ENCODE measurements around the gene SPINK1.
"Not testable (repeated sequence)": the region's sequence is repeated elsewhere in the genome, so short reads cannot be mapped to it uniquely, and the experiment has no call there.

SPINK1 gene

DNA sequence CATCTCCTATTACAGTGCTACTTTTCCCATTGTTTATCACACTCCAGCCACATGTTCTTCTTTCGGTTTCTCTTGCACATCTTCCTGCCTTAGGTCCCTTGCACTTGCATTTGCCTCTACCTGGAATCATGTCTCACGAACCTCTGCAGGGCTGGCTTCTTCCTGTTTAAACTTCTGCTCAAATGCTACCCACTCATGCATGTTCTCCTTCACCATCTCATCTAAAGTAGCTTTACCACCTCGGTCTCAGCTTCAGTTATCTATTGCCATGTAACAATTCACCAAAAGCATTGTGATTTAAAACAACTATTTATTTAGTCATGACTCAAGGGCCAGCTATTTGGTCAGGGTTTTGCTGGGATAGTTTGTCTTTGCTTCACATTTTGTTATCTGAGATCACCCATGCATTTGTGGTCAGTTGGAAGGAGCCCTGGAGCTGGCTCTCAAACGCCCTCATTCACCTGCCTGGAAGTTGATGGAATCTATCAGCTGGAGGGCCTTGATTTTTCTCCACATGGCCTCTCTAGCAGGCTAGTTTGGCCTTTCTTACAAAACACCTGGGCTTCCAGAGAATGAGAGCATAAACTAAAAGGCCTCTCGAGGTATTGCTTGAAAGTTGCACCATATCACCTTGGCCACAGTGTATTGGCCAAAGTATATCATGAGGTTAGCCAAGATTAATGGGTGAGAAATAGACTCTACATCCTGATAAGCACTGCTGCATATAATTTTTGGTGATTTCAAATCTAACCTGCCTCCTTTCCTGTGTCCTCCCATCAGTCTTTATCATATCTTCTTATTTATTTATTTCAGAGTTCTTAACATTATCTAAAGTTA, 21.4 kb downstream of the SPINK1 start:
- no peak for DNase-seq (ENCODE audit: low read depth in 2 of 2)

GRCh38 chr5:147805030-147805454, 26.4 kb downstream of the SPINK1 start:
- DNase-seq (ENCODE audit: low read depth in 2 of 2): no peak

DNA sequence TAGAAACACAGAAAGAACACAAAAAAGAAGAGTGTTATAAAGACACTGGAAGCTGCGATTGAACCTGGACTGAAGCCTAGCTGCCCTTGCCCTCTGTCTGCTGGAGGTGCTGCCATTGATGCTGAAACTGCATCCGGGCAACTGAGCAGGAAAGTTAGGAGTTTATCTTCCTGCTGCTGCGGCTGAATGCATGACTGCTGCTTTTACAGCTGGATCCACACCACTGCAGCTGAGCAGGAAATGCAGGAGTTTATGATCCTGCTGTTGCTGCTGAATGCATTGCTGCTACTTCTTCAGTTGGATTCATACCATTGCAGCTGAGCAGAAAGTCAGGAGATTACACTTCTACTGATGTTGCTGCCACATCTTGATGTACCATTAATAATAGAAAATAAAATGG, 27.1 kb downstream of the SPINK1 start:
- no peak for DNase-seq (ENCODE audit: low read depth in 2 of 2)

DNA sequence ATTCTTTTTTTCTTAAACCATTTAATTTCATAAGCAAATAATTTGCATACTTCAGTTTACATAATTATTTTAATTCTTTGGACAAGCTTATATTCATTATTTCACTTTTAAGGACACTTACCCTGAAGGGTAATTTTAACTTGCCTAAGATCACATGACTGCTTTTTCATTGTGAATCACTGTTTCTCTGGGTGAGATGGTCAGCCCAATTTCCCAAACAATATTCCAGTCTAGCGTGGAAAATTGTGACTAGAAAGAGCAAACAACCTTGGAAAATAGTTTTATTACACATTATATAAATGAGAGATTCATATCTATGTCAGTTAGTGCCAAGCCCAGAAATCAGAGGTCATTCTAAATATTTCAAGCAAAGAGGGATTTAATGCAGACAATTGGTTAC, 27.5 kb downstream of the SPINK1 start:
- no peak for DNase-seq (ENCODE audit: low read depth in 2 of 2)

- DNase-seq (ENCODE audit: low read depth in 2 of 2): not testable (repeated sequence)
Measured at GRCh38 chr5:147803161-147803560, 28.3 kb downstream of the SPINK1 start.

- no peak for DNase-seq (ENCODE audit: low read depth in 2 of 2)
Measured at GRCh38 chr5:147801461-147801860, 30.0 kb downstream of the SPINK1 start.

DNA sequence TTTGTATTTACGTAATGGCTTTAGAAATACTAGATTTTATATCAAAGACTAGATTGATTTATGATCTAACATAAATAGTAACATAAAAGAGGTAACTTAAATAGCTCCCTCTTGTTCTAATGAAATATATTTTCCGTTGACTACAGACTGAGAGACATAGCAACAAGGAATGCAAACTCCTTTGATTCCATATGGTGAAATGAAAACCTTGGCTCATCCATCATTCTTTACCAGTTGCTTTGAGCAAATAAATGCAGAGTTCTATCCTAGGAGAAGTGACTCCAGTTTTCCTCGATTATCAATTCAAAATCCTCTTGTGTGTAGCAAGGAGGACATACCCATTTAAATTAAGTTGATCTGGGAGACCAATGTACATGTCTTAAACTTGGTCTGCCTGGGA, 31.0 kb downstream of the SPINK1 start:
- DNase-seq (ENCODE audit: low read depth in 2 of 2): no peak

DNA sequence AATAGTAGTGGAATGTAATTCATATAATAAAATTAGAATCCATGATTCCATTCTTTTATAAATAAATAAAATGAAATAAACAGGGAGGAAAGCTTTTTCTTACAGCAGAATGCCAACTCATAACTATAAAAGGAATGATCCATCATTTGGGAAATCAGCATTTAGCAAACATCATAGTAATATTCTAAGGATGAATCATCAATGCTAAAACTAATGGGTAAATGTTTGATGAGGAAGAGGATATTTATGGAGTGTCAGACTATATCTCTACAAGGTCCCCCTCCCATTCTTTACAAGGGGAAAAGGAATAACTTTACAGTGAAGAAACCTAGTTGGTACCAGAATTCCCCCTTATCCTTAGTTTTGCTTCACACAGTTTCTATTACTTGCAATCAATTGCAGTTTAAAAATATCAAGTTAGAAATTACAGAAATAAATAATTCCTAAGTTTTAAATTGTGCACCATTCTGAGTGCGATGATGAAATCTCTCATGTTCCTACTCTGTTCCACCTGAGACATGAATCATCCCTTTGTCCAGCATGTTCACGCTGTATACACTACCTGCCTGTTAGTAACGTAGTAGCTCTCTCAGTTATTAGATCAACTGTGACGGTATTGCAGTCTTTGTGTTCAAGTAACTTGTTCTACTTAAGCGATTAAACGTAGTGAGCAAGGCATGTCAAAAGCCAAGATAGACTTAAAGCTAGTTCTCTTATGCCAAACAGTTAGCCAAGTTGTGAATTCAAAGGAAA, 34.7 kb downstream of the SPINK1 start:
- no peak for DNase-seq (ENCODE audit: low read depth in 2 of 2)

- no peak for DNase-seq (ENCODE audit: low read depth in 2 of 2)
Measured at GRCh38 chr5:147791181-147791580, 40.3 kb downstream of the SPINK1 start.

- no peak for DNase-seq (ENCODE audit: low read depth in 2 of 2)
Measured at GRCh38 chr5:147789820-147790219, 41.7 kb downstream of the SPINK1 start.

DNA sequence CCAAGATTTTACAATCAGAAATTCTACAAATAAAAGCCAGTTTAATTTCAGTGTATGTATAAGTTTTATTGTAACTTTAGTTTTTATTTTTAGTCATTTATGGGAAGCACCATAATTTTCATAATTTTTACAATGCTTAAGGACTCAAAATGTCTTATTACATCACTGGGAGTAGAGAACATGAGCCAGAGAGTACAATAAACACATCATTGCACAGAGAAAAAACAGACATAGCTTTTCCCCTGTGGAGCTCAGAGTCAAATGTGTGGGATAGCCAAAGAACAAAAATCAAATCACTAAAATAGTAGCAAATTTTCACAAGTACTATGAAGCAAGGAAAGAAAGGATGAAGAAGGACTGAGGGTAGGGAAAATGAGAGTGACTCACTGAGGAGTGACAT, 43.4 kb downstream of the SPINK1 start:
- DNase-seq (ENCODE audit: low read depth in 2 of 2): no peak

DNA sequence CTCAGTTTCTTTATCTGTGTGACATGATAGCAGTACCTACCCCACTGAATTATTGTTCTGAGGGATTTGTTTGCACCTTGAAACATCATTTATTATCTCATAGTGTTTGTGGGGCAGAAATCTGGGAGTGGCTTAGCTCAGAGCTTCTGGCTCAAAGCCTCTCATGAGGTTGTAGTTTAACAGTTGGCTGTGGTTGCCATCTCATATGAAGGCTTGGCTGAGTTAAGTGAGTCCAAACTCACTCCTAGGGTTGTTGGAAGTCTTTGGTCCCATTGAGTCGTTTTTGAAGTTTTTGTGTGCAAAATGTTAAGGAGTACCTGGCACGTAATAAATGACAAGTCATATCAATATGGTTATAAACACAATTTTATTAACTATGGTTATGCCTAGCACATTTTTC, 45.3 kb downstream of the SPINK1 start:
- no peak for DNase-seq (ENCODE audit: low read depth in 2 of 2)

DNA sequence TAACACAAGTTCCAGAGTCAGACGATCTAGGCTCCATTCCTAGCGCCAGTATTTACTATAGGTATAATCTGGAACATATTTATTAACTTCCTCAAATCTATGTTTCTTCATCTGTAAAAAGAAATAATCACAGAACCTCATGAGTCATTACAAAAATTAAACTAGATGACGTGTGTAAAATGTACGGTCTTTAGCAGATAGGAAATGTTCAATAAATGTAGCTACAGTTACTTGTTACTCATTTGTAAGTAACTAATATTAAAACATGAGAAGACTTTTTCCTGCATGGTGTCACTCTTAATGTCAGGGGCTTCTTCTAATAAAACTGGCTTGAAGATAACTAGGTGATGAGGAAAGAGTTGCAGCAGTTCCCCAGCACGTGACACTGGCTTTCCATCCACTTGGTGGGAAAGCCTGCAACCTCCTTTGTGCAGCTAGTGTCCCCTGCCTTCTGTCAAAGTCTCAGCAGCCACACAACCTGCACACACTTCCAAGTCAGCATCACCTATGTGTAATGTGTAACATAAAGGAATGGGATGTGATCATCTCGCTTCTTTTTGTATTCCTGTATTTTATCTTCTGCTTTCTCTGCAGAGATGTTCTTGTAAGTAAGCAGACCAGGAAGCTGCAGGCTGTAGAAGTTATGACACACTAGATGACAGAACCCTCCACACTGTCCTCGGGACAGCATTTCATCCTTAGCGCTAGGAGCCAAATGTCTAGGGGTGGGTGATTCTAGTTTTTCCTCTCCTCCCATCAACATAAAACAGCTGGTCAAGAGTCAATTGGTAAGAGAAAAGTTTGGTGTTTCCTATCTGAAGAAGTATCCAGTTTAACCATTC, 47.1 kb downstream of the SPINK1 start:
- DNase-seq (ENCODE audit: low read depth in 2 of 2): no peak

- DNase-seq (ENCODE audit: low read depth in 2 of 2): peak; percentile 70 to 71
Measured at GRCh38 chr5:147782110-147783028, 49.1 kb downstream of the SPINK1 start, which contains the start of gene JAKMIP2. JAKMIP2 (minus strand) TSS chr5:147782728; CDS start chr5:147671806, 110,922 bp downstream.

- no peak for DNase-seq (ENCODE audit: low read depth in 2 of 2)
Measured at GRCh38 chr5:147780924-147781573, 50.4 kb downstream of the SPINK1 start.

- no peak for DNase-seq (ENCODE audit: low read depth in 2 of 2)
Measured at GRCh38 chr5:147779694-147780093, 51.8 kb downstream of the SPINK1 start.

GRCh38 chr5:147776989-147777388, 54.5 kb downstream of the SPINK1 start:
- DNase-seq (ENCODE audit: low read depth in 2 of 2): no peak
